ENCODE data around the gene AGRN. TPM values are rescaled to one million over a fixed set of nuclear protein-coding genes. Genes with fewer than 3 reads are reported as not detected.

The AGRN gene
- total RNA-seq, 2 experiments from 2014 or later: 12.1 to 12.5 TPM

DNA sequence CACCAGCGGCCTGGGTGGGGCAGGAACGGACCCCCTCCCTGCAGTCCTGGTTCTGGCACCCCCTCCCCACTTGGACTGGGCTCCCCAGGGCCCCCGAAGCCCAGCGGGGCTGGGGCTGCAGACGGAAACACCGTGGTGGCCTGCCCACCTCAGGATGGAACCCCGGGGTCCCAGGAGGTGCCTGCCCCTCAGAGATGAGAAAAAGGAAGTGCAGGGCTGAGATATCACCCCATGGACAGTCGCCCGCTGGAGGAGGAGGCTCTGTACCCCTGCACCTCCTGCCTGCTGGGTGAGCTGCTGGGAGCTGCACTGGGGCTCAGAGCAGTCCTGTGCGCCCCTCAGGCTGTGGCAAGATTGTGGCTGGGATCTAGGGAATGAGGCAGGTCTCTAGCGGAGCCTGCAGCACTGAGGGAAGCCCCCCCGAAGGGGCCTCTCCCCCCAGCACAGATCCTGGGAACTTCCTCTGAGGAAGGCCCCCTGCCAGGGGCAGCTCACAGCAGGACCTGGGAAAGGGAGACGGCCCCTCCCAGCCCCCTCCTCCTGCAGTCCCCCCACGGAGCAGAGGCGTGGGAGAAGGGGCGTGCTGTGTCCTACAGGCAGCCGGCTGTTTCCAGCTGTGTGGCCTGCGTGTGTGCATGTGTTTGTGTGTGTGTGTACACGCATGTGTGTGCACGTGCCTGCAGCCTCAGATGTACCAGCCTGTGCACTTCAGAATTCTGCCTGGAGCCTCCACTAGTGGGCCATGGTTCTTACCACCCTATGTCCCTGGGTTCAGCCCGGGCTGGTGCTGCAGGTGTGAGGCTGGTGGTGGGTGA, 6.9 kb downstream of the AGRN start:
- POLR2A ChIA-PET: no interaction called here
- CTCF ChIA-PET: no interaction called here

DNA sequence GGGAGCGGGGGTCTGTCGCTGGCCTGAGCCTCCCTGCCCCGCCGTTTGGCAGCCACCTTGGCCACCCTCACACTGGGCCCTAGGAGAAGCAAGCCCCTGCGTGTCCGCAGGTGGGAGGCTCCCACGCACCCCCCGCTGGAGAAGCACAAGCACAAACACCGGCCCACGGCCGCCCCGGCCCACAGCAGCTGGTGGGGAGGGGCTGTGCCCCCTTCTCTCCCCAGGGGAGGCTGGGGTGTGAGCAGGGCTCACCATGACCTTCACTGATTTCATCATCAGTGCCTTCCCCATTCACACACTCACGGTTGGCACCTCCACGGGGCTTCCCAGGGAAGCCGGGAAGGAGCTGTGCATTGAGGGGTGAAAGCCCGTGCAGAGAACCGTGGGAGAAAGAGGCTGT, 7.9 kb downstream of the AGRN start:
- POLR2A ChIA-PET: no interaction called here
- CTCF ChIA-PET: no interaction called here

DNA sequence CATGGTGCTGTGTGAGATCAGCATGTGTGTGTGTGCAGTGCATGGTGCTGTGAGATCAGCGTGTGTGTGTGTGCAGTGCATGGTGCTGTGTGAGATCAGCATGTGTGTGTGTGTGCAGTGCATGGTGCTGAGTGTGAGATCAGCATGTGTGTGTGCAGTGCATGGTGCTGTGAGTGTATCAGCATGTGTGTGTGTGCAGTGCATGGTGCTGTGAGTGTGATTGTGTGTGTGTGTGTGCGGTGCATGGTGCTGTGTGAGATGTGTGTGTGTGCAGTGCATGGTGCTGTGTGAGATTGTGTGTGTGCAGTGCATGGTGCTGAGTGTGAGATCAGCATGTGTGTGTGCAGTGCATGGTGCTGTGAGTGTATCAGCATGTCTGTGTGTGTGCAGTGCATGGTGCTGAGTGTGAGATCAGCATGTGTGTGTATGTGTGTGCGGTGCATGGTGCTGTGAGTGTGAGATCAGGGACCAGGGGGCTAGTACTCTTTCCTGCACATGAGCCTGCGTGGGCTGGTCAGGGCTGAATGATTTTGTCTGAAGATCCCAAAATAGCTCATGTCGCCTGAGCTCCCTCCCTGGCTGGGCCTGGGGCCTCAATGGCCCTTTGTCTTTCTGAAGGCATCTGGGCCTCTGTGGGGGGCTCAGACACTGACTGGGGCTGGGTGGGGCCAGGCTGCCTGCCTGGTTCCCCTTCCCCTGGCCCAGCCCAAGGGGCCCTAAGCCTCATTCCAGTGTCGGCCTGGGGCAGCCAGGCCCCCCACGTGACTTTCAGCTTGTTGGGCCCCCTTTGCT, 11.1 kb downstream of the AGRN start:
- ChIA-PET CTCF (interaction anchor here (1.3 to 3.3 kb wide), 3 partner anchors 12 to 91 kb away, joined by 4 to 15 read pairs (median 5); no protein-coding TSS in a partner anchor), POLR2A (interaction anchor here (1.1 kb wide), 1 partner anchor 197 kb away, joined by 5 read pairs; no protein-coding TSS in a partner anchor)

DNA sequence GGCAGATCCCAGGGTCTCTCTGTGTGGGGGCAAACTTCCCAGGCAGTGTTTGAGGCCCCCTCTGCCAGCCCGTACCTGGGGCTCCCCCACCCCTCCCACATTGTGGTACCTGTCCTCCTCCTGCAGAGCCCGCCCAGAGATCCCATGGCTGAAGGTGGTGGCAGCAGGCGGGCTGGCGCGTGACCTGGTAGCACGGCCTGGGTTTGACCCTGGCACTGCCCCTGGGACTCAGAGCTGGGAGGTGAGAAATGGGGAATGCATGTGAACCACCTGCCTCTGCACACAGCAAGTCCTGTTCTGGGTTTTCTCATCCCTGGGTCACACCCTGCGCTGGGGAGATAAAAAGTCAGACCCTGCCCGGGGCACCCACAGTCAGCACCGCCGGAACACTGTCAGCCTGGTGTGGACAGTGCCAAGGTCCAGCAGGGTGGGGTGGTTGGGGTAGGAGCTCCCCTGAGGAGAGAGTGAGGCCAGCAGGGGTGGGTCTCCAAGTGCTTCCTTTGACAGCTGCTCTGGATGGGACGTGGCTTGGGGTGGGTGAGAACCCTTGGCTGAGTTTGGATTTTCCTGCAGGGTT, 11.8 kb downstream of the AGRN start:
- ChIA-PET CTCF (interaction anchor here (0.8 to 3.3 kb wide), 9 partner anchors 10 to 207 kb away, joined by 3 to 16 read pairs (median 5); partner anchors contain the start of genes ISG15 and TTLL10), POLR2A (interaction anchor here (1.1 kb wide), 1 partner anchor 198 kb away, joined by 5 read pairs; no protein-coding TSS in a partner anchor)

DNA sequence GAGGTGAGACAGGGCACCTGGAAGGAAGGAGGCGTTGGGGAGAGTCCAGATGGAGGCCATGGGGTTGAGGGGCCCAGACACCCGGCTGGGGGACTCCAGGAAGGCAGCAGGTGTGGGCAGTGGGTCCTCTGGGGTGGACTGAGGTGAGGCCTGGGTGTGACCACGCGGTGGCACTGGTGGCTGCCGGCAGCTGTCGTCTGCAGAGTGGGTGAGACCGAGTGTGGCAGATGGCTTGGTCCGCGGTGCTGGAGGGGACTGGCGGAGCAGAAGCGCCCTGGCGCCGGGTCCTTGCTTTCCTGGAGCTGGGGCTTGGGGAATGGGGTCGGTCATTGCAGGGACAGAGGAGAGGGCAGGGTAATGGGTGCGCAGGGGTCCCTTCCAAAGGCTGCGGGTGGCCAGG, 12.5 kb downstream of the AGRN start:
- ChIA-PET CTCF (interaction anchor here (0.8 to 3.3 kb wide), 12 partner anchors 11 to 259 kb away, joined by 3 to 16 read pairs (median 5); partner anchors contain the start of genes ISG15 and TTLL10), POLR2A (interaction anchor here (0.8 to 1.7 kb wide), 3 partner anchors 31 to 38 kb away, joined by 3 to 7 read pairs (median 3); no protein-coding TSS in a partner anchor)

DNA sequence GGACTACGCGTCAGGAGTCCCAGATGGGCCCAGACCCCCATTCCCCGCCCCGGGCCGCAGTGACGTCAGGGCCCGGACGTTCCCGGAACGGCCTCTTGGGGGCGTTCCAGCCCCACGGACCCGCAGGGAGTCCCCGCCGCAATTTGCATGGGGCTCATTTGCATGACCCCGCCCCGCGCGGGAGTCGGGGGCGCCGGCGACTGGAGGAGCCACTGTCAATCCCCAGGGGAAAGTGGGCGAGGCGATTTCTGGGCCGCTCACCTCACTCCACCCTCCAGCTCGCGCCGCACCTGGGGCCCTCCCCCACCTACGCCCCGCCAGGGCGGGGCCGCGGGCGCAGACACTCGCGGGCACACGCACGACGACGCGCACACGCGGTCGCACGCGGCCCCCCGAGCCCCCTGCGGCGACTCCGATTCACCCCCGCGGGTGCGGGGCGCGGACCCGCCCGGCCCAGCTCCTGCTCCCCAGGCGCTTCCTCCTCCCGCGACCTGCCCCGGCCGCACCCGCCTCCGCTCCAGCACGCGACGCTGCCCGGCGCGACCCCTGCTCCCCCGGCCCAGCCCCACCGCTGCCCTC, 13.2 kb downstream of the AGRN start:
- ChIA-PET CTCF (interaction anchor here (0.7 to 3.3 kb wide), 13 partner anchors 11 to 279 kb away, joined by 3 to 16 read pairs (median 5); partner anchors contain the start of gene ISG15), POLR2A (interaction anchor here (0.8 to 1.7 kb wide), 3 partner anchors 30 to 37 kb away, joined by 3 to 7 read pairs (median 3); no protein-coding TSS in a partner anchor)

DNA sequence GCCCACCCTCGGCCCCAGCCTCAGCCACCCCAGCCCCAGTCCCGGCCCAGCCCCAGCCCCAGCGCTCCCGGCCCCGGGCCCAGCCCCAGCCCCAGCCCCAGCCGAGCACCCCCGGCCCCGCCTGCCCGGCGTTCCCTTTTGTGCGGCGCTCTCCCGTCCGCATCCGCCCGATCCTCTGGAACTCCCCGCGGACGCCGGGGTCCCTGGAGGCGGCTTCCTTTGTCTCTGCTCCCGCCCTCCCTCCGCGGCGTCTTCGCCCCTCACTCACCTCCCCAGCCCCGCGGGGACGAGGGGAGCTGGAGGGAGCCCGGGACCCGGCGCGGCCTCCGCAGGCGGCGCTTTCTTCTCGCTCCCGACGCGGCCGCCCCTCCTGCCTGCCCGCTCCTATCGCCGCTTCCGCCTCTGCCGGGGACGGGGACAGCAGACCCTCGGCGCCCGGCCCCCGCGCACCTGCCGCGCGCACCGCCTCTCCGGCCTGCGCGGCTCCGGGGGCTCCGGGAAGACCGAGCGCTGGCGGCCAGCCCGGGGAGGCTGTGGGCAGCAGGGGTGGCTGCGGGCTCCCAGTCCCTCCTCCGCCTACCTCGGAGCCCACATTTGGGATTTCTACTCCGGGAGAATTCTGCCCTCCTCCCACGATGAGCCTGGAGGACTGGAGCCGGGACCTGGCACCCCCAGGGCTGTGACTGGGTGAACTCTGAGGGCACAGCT, 14.0 kb downstream of the AGRN start:
- POLR2A ChIA-PET: interaction anchor here (1.0 to 1.7 kb wide), 2 partner anchors 30 to 37 kb away, joined by 3 to 7 read pairs; no protein-coding TSS in a partner anchor
- CTCF ChIA-PET: interaction anchor here (0.7 to 3.3 kb wide), 14 partner anchors 14 to 338 kb away, joined by 3 to 16 read pairs (median 4); partner anchors contain the start of gene ISG15

DNA sequence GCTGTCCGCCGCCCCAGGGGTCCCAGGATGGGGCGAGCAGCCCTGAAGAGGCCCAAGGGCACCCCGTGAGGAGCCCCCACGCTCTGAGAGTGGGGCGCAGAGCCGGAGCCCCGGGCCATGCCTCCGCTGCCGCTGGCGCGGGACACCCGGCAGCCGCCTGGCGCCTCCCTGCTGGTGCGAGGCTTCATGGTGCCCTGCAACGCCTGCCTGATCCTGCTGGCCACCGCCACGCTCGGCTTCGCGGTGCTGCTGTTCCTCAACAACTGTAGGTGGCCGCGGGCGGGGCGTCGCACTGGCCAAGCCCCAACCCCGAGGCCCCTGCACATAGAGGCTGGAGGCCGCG, 14.5 kb downstream of the AGRN start:
- CTCF ChIA-PET: interaction anchor here (0.7 to 3.3 kb wide), 3 partner anchors 16 to 337 kb away, joined by 3 to 15 read pairs (median 4); no protein-coding TSS in a partner anchor
- POLR2A ChIA-PET: interaction anchor here (1.7 kb wide), 1 partner anchor 30 kb away, joined by 7 read pairs; no protein-coding TSS in a partner anchor

DNA sequence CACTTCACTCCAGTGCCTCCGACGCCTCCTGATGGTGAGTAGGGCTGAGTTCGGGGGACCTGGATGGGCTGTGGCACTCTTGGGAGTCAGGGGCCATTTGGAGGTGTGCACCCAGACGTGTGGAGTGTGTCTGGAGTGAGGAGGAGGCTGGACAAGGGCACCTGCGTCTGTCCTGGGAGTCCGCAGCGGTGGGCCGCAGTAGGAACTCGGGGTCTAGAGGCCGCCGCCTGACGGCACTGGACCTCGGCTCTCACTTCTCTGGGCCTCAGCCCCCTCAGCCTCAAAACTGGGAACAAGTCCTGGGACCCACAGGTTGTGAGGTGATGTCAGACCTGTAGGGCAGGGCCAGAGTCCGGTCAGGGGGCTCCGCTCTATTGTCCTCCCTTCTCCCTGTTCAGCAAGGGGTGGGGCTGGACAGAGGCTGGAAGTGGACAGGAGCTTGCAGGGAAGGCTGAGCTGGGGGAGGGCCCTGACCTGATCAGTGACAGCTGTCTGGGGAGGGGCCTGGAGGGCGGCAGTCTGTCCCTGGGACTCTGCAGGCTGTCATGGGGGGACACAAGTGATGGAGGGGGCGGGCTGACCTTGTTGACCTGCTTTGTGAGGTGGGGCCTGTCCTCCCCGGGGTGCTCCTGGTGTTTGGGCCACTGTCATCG, 15.5 kb downstream of the AGRN start:
- CTCF ChIA-PET: interaction anchor here (1.3 kb wide), 1 partner anchor 17 kb away, joined by 3 read pairs; no protein-coding TSS in a partner anchor
- POLR2A ChIA-PET: no interaction called here

DNA sequence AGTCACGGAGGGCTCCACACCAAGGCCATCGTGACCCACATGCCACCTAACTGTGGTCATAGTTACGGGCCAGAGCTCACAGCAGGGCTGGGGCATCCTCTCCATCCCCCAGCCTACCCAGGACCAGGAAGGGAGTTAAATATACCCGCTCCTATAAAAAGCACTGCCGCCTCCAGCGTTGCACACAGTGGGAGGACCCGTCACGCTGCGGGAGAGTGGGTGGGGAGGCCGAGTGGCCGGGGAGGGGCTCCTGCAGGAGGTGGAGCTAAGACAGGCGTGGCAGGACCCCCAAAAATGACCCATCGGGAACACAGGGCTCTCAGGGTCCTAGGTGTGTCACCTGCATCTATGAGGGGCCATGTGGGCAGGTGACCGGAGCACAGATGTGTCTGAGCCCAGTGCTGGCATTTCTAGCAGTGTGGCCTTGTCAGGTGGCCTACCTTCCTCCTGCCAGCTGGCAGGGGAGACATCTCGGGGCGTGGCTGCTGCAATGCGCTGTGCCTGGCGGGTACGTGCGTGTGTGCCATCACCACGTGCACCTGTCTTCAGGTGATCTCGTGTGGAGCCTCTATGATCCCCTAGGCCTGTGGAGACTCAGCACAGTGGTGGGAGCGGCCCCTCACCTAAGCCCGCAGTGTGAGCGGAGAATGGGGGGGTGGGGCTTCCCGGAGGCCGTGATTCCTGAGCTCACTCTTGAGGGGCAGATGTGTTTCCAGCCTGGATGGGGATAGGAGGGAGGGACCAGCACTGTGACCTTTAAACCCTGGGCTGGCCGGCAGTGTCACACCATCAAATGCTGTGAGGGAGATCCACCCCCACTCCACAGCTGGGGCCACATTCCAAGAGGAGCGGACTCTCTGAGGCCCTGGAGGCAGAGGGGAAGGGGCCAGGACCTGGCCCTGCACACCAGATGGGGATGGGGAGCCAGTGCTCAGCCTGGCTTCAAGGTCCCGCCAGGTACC, 17.7 kb downstream of the AGRN start:
- ChIA-PET CTCF (interaction anchor here (1.3 to 4.0 kb wide), 3 partner anchors 15 to 26 kb away, joined by 3 to 32 read pairs (median 5); no protein-coding TSS in a partner anchor), POLR2A (no interaction called here)

DNA sequence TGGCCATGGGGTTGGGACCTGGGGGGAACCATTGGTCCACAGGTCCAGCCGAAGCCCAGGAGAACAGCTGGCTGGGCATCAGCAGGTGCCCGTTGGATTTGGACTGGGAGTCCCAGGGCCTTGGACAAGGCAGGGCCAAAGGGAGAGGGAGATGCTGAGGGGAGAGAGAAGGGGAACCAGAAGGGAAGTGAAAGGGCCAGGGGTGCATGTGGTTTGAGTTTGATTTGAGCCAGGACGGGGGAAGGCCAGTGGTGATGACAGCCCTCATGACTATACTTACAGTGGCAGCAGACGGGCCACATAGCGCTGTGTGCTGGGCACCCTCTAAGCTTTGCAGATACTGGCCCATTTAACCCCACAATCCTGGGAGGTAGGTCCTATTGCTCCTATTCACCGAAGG, 18.8 kb downstream of the AGRN start:
- CTCF ChIA-PET: interaction anchor here (1.3 to 4.0 kb wide), 2 partner anchors 17 to 24 kb away, joined by 3 to 32 read pairs; no protein-coding TSS in a partner anchor
- POLR2A ChIA-PET: interaction anchor here (2.8 kb wide), 1 partner anchor 25 kb away, joined by 18 read pairs; no protein-coding TSS in a partner anchor

DNA sequence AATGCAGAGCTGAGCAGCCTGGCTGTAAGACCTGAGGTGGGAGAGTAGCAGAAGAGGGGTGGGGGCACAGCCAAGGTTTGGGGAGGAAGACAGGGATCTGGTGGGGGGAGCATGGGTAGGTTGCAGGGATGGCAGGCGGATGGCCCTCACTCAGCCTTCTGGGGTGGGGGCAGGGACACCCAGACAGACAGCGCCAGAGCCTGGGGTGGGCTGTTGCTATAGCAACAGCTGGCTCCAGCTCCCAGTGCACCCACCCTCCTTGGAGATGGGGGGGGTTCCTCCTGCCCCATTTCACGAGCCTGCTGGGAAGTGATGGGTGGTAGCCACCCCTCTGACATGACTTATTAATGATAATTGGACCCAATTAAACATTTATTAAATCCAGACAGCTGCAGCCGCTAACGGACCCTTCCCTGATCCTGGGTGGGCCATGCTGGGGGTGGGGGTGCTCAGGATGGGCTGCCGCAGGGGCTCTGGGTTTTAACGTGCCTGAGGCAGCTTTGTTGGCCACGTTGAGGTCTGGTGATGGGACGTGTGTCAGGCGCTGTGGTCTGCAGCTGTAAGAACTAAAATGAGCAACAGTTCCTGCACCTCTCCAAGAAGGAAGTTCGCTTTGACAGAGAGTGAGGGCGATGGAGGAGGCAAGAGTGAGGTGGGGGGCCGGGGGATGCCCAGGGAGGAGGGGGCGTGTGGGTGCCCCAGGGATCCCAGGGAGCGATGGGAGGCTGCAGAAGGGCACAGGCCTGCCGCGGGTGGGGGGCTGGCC, 19.4 kb downstream of the AGRN start:
- ChIA-PET POLR2A (interaction anchor here (1.1 to 2.8 kb wide), 2 partner anchors 20 to 24 kb away, joined by 3 to 18 read pairs; no protein-coding TSS in a partner anchor), CTCF (interaction anchor here (1.3 to 4.0 kb wide), 5 partner anchors 17 to 26 kb away, joined by 3 to 32 read pairs (median 6); partner anchors contain the start of gene ISG15)

DNA sequence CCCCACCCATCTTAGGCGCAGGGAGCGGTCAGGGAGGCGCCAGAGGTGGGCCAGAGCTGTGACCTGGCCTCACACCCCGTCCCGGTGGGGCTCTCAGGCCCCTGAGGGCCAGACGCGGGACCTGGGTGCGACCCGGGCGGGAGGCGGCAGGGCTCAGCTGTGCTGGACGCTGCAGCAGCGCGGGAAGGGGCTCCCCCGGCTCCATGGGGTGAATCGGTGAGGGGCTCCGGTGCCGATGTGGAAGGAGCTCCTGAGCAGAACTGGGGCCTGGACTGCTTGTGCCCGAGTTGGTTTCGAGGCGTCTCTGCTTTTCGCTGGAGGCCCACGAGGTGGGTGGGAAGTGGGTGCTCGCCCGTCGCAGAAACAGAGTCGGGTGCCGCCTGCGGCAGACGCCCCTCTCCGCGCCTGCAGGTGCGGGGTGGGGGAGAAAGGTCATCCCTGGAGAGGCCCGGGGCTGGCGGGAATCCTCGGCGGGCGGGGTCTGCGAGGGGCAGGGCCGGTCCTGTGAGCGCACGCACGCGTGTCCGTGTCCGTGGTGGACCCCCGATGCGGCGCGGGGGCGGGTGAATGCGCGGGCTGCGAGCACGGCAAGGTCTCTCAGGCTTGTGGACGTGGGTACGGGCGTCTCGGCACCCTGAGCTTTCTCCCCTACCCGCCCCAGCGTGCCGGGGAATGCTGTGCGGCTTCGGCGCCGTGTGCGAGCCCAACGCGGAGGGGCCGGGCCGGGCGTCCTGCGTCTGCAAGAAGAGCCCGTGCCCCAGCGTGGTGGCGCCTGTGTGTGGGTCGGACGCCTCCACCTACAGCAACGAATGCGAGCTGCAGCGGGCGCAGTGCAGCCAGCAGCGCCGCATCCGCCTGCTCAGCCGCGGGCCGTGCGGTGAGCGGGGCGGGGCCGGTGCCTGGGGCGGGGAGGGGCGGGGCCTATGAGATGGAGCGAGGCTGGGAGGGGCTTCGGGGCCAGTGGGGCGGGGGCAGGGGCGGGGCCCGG, 20.4 kb downstream of the AGRN start:
- POLR2A ChIA-PET: interaction anchor here (1.1 to 2.8 kb wide), 2 partner anchors 19 to 23 kb away, joined by 3 to 18 read pairs; no protein-coding TSS in a partner anchor
- CTCF ChIA-PET: interaction anchor here (2.2 to 4.0 kb wide), 4 partner anchors 21 to 27 kb away, joined by 6 to 32 read pairs (median 8); partner anchors contain the start of gene ISG15

DNA sequence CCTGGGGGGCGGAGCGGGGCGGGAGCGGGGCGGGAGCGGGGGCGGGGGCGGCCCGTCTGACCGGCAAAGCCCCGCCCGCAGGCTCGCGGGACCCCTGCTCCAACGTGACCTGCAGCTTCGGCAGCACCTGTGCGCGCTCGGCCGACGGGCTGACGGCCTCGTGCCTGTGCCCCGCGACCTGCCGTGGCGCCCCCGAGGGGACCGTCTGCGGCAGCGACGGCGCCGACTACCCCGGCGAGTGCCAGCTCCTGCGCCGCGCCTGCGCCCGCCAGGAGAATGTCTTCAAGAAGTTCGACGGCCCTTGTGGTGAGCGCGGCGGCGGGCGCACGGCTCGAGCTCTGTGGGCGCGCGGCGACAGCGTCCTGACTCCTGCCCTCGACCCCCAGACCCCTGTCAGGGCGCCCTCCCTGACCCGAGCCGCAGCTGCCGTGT, 21.2 kb downstream of the AGRN start:
- CTCF ChIA-PET: interaction anchor here (2.2 to 4.0 kb wide), 4 partner anchors 22 to 28 kb away, joined by 6 to 32 read pairs (median 8); partner anchors contain the start of gene ISG15
- POLR2A ChIA-PET: interaction anchor here (2.8 kb wide), 1 partner anchor 23 kb away, joined by 18 read pairs; no protein-coding TSS in a partner anchor

All from activated CD8-positive, alpha-beta memory T cell treated with anti-CD3 and anti-CD28 coated beads for 36 hours (primary cell).